Retinal pigment epithelial cell (primary cell): ENCODE data around the gene TSPAN15.

ENCODE experiments used
- DNase-seq: peaks from one replicate; pipeline ENCODE4 v3.0.0-alpha.2; 2010; ENCODE audit warnings: low read depth
- H3K4me3 ChIP-seq: 2 replicates; pipeline ENCODE4 v1.5.1; 2011; ENCODE audit warnings: mild to moderate bottlenecking, low read length, control low read depth, moderate library complexity
- TF ChIP-seq, protein P1 (sequence below): conservative IDR thresholded peaks from 2 replicates; pipeline ENCODE4 v1.5.1; 2011; ENCODE audit warnings: low read depth, low read length, control low read depth, inconsistent platforms

TSPAN15 gene

DNA sequence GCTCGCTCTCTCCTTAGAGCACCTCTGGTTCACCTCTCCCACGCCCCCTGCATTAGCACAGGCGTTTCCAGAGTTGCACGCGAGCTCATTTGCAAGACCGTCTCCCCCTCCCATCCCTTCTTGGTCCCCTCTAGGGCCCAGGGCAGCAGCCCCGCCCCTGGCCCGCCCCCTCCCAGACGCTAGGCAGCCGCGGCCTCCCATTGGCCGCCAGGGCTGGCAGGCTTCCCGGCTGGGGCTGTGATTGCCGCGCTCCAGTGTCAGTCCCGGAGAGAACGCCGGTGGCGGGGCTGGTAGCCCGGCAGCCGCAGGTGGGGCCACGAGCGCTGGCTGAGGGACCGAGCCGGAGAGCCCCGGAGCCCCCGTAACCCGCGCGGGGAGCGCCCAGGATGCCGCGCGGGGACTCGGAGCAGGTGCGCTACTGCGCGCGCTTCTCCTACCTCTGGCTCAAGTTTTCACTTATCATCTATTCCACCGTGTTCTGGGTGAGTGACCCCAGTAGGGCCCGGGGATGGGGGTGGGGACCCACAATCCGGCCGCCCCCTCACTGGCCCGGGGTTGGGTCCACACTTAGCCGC, at the start of gene TSPAN15:
Gene TSPAN15, plus strand, starts transcription at position 257 of the 575 bp plus-strand sequence. Its CDS starts 130 bp downstream, at position 387.
- no peak for DNase-seq
- TF ChIP-seq, protein P1, sequence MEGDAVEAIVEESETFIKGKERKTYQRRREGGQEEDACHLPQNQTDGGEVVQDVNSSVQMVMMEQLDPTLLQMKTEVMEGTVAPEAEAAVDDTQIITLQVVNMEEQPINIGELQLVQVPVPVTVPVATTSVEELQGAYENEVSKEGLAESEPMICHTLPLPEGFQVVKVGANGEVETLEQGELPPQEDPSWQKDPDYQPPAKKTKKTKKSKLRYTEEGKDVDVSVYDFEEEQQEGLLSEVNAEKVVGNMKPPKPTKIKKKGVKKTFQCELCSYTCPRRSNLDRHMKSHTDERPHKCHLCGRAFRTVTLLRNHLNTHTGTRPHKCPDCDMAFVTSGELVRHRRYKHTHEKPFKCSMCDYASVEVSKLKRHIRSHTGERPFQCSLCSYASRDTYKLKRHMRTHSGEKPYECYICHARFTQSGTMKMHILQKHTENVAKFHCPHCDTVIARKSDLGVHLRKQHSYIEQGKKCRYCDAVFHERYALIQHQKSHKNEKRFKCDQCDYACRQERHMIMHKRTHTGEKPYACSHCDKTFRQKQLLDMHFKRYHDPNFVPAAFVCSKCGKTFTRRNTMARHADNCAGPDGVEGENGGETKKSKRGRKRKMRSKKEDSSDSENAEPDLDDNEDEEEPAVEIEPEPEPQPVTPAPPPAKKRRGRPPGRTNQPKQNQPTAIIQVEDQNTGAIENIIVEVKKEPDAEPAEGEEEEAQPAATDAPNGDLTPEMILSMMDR: no peak
- peak within 1 kb of the TSS; percentile 78 for H3K4me3 ChIP-seq

DNA sequence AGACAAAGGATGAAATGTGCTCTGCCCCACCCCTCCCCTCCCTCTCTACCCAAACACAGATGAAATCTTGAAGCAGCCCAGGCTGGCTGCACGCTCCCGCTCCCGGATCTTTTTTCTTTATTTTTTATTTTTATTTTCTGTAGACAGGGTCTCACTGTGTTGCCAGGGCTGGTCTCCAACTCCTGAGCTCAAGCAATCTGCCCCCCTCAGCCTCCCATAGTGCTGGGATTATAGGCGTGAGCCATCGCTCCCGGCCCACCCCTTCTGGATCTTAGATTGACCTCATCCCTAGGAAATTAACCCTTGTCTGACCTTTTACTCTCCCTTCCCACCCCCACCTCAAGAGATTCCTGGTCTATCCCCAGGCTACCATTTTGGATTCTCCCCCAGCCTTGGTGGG, 48.9 kb upstream of the TSPAN15 start:
- TF ChIP-seq, protein P1: no peak
- no peak overlapping the region for H3K4me3 ChIP-seq
- DNase-seq: no peak

DNA sequence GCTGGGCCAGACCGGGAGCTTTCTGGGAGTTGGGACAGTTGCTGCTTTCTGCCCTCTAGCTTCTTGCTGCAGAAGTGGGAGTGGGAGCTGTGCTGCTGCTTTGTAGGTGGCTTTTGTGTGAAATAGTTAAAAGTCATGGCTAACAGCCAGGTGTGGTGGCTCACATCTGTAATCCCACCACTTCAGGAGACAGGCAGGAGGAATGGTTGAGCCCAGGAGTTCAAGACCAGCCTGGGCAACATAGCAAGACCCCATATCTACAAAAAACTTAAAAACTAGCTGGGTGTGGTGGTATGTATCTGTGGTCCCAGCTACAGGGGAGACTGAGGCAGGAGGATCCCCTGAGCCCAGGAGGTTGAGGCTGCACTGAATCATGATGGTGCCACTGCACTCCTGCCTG, 48.2 kb upstream of the TSPAN15 start:
- TF ChIP-seq, protein P1: no peak
- H3K4me3 ChIP-seq: no peak overlapping the region
- DNase-seq: no peak

DNA sequence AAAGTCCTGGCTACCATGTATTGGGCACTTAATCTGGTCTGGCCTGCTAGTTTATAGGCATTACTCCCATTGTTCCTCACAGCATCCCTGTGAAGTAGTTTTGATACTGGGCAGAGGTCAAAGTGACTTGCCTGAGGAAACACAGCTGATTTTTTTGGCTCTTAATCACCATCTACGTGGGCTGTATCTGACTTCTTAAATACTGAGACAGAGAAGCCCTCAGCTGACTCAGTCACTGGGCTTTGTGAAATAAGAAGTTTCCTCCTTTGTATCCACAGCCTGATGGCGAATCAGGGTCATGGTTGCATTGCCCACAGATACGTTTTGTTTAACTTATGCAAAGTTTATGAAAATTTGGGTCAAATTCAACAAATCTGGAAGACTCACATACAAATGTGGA, 47.7 kb upstream of the TSPAN15 start:
- TF ChIP-seq, protein P1: no peak
- H3K4me3 ChIP-seq: no peak overlapping the region
- DNase-seq: no peak

DNA sequence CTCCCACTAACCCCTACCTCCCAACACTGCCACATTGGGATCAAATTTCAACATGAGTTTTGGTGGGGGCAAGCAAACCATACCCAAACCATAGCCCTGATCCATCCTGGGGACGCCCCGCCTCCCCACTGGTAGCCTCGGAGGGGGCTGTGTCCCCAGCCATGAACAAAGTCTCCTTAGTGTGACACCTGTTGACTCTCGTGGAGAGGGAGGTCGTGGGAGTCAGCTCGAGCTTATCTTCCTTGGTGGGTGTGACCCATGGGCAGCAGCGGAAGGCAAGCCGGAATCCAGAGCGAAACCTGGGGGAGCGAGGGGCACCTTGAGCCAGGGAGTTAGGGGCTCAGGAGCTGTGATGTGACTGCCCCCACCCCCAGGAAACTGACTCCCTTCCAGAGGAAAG, 46.5 kb upstream of the TSPAN15 start:
- no peak for DNase-seq

DNA sequence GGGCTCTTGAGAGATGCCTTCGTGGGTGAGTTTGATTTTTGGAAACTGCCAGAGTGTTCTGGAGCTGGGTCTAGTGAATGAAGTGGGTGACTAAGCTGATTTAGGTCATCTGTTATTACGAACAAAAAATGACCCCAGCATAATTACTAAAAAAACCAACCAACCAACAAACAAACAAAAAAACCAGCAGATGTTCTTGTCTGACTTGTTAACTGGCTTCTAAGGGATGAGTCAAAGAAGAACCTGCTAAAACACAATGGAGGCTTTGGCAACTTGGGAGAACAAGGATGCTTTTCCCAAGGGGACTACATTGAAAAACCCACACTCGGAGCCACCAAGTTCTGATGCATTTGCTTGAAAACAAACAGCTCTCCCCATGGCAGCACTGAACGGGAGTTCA, 46.0 kb upstream of the TSPAN15 start:
- no peak for DNase-seq
- no peak overlapping the region for H3K4me3 ChIP-seq
- TF ChIP-seq, protein P1: no peak

More for the DNA sequence above, 46.5 kb upstream of the TSPAN15 start:
- no peak overlapping the region for H3K4me3 ChIP-seq
- TF ChIP-seq, protein P1: no peak

DNA sequence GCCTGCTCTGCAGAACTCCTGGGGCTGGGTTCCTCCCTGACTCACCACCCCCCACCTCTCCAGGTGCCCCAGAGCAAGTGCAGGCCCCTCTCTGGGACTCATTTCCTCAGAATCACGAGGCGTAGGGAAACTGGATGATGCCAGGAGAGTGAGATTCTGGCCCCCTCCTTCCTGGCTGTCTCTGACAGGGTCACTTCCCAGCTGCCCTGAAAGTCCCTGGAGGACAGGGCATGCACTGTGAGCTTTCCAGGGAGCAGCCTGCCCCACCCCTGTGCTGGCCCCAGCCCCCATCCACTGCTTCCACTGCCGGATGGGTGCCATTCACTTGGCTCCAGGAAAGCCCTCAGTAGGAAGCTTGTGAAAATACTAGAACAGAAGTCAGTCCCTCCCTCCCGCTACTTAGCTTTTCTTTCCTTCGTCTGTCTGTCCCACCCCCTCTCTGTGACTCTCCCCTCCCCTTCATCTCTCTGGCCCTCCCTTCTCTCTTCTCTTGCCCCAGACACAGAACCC, 44.9 kb upstream of the TSPAN15 start:
- no peak overlapping the region for H3K4me3 ChIP-seq
- TF ChIP-seq, protein P1: no peak
- DNase-seq: no peak
